Measurements from ENCODE around the gene CTSL. TPM values are rescaled to one million over a fixed set of nuclear protein-coding genes. Genes with fewer than 3 reads are reported as not detected.

The CTSL gene
- total RNA-seq, 2 donors from 2014 or later = 13.2 to 43.0 TPM

GRCh38 chr9:87708986-87709728 is 16.8 kb upstream of the CTSL start:
- peak overlapping the region; percentile 51 for H3K4me3 Mint-ChIP-seq
- peaks cover 4% of the 10 kb centered on the region for H3K9me3 Mint-ChIP-seq
- no peaks in the 10 kb centered on the region for H3K36me3 Mint-ChIP-seq (ENCODE audit: low read depth)
- ATAC-seq (replicated peaks) = peak; percentile 69
- peaks cover 34% of the 10 kb centered on the region for H3K4me1 Mint-ChIP-seq
- H3K27me3 Mint-ChIP-seq = peaks cover 4% of the 10 kb centered on the region
- peak overlapping the region; percentile 77 for H3K27ac Mint-ChIP-seq

- Mint-ChIP-seq H3K9me3 (peaks cover 4% of the 10 kb centered on the region), H3K4me3 (no peak overlapping the region), H3K27me3 (peaks cover 4% of the 10 kb centered on the region), H3K27ac (no peak overlapping the region), H3K4me1 (peaks cover 34% of the 10 kb centered on the region), H3K36me3 (ENCODE audit: low read depth) (no peaks in the 10 kb centered on the region)
- no peak for ATAC-seq (replicated peaks)
Observed at GRCh38 chr9:87710443-87710842, 15.5 kb upstream of the CTSL start.

- Mint-ChIP-seq H3K9me3 (peaks cover 4% of the 10 kb centered on the region), H3K27ac (peak overlapping the region; percentile 52), H3K36me3 (ENCODE audit: low read depth) (no peaks in the 10 kb centered on the region), H3K27me3 (peaks cover 4% of the 10 kb centered on the region), H3K4me3 (peak overlapping the region; percentile 40), H3K4me1 (peaks cover 34% of the 10 kb centered on the region)
- ATAC-seq (replicated peaks) = no peak
Observed at GRCh38 chr9:87711857-87712800, 13.8 kb upstream of the CTSL start.

- Mint-ChIP-seq H3K27me3 (no peaks in the 10 kb centered on the region), H3K4me3 (peak overlapping the region; percentile 40), H3K27ac (peak overlapping the region; percentile 52), H3K36me3 (ENCODE audit: low read depth) (no peaks in the 10 kb centered on the region), H3K9me3 (peaks cover 4% of the 10 kb centered on the region), H3K4me1 (peaks cover 29% of the 10 kb centered on the region)
- ATAC-seq (replicated peaks) = no peak
Observed at GRCh38 chr9:87712801-87713277, 13.1 kb upstream of the CTSL start.

- Mint-ChIP-seq H3K9me3 (peaks cover 4% of the 10 kb centered on the region), H3K4me1 (peaks cover 25% of the 10 kb centered on the region), H3K36me3 (ENCODE audit: low read depth) (no peaks in the 10 kb centered on the region), H3K27me3 (no peaks in the 10 kb centered on the region), H3K4me3 (peak overlapping the region; percentile 40), H3K27ac (peak overlapping the region; percentile 52)
- ATAC-seq (replicated peaks) = peak; percentile 90
Observed at GRCh38 chr9:87713278-87713987, 12.5 kb upstream of the CTSL start.

GRCh38 chr9:87713988-87714330 is 12.0 kb upstream of the CTSL start:
- H3K4me3 Mint-ChIP-seq = peak overlapping the region; percentile 40
- H3K4me1 Mint-ChIP-seq = peaks cover 21% of the 10 kb centered on the region
- peak overlapping the region; percentile 52 for H3K27ac Mint-ChIP-seq
- no peaks in the 10 kb centered on the region for H3K36me3 Mint-ChIP-seq (ENCODE audit: low read depth)
- peaks cover 4% of the 10 kb centered on the region for H3K9me3 Mint-ChIP-seq
- no peak for ATAC-seq (replicated peaks)
- H3K27me3 Mint-ChIP-seq = no peaks in the 10 kb centered on the region

GRCh38 chr9:87714819-87715218 is 11.1 kb upstream of the CTSL start:
- Mint-ChIP-seq H3K4me1 (peaks cover 16% of the 10 kb centered on the region), H3K9me3 (peaks cover 4% of the 10 kb centered on the region), H3K27ac (no peak overlapping the region), H3K27me3 (no peaks in the 10 kb centered on the region), H3K36me3 (ENCODE audit: low read depth) (no peaks in the 10 kb centered on the region), H3K4me3 (no peak overlapping the region)
- no peak for ATAC-seq (replicated peaks)

GRCh38 chr9:87716141-87716540 is 9.8 kb upstream of the CTSL start:
- Mint-ChIP-seq H3K36me3 (ENCODE audit: low read depth) (no peaks in the 10 kb centered on the region), H3K4me1 (peaks cover 16% of the 10 kb centered on the region), H3K27me3 (no peaks in the 10 kb centered on the region), H3K27ac (no peak overlapping the region), H3K4me3 (no peak overlapping the region), H3K9me3 (peaks cover 4% of the 10 kb centered on the region)
- ATAC-seq (replicated peaks) = no peak

- H3K9me3 Mint-ChIP-seq = peaks cover 4% of the 10 kb centered on the region
- peaks cover 16% of the 10 kb centered on the region for H3K4me1 Mint-ChIP-seq
- no peak overlapping the region for H3K27ac Mint-ChIP-seq
- no peak overlapping the region for H3K4me3 Mint-ChIP-seq
- ATAC-seq (replicated peaks) = no peak
- no peaks in the 10 kb centered on the region for H3K36me3 Mint-ChIP-seq (ENCODE audit: low read depth)
- H3K27me3 Mint-ChIP-seq = no peaks in the 10 kb centered on the region
Observed at GRCh38 chr9:87717456-87717855, 8.5 kb upstream of the CTSL start.

GRCh38 chr9:87718231-87718630 is 7.7 kb upstream of the CTSL start:
- ATAC-seq (replicated peaks) = no peak
- no peaks in the 10 kb centered on the region for H3K9me3 Mint-ChIP-seq
- no peaks in the 10 kb centered on the region for H3K36me3 Mint-ChIP-seq (ENCODE audit: low read depth)
- no peak overlapping the region for H3K27ac Mint-ChIP-seq
- peaks cover 8% of the 10 kb centered on the region for H3K4me1 Mint-ChIP-seq
- H3K4me3 Mint-ChIP-seq = no peak overlapping the region
- H3K27me3 Mint-ChIP-seq = no peaks in the 10 kb centered on the region

- Mint-ChIP-seq H3K36me3 (ENCODE audit: low read depth) (no peaks in the 10 kb centered on the region), H3K9me3 (no peaks in the 10 kb centered on the region), H3K27ac (no peak overlapping the region), H3K27me3 (no peaks in the 10 kb centered on the region), H3K4me3 (no peak overlapping the region), H3K4me1 (peaks cover under 1% of the 10 kb centered on the region)
- no peak for ATAC-seq (replicated peaks)
Observed at GRCh38 chr9:87718852-87719612, 6.9 kb upstream of the CTSL start.

GRCh38 chr9:87720173-87720572 is 5.7 kb upstream of the CTSL start:
- H3K9me3 Mint-ChIP-seq = no peaks in the 10 kb centered on the region
- H3K36me3 Mint-ChIP-seq (ENCODE audit: low read depth) = no peaks in the 10 kb centered on the region
- H3K27ac Mint-ChIP-seq = no peak overlapping the region

GRCh38 chr9:87722393-87723088 is 3.4 kb upstream of the CTSL start:
- no peak for ATAC-seq (replicated peaks)
- H3K4me1 Mint-ChIP-seq = peaks cover under 1% of the 10 kb centered on the region
- no peaks in the 10 kb centered on the region for H3K27me3 Mint-ChIP-seq
- no peak overlapping the region for H3K4me3 Mint-ChIP-seq
- H3K36me3 Mint-ChIP-seq (ENCODE audit: low read depth) = peaks cover under 1% of the 10 kb centered on the region
- no peaks in the 10 kb centered on the region for H3K9me3 Mint-ChIP-seq
- H3K27ac Mint-ChIP-seq = no peak overlapping the region

More at GRCh38 chr9:87720173-87720572, 5.7 kb upstream of the CTSL start:
- H3K4me1 Mint-ChIP-seq = no peaks in the 10 kb centered on the region
- H3K27me3 Mint-ChIP-seq = no peaks in the 10 kb centered on the region
- no peak for ATAC-seq (replicated peaks)
- H3K4me3 Mint-ChIP-seq = no peak overlapping the region
